ENCODE measurements around the gene PIK3AP1.
"Not testable (repeated sequence)": the region's sequence is repeated elsewhere in the genome, so short reads cannot be mapped to it uniquely, and the experiment has no call there.

The PIK3AP1 gene

DNA sequence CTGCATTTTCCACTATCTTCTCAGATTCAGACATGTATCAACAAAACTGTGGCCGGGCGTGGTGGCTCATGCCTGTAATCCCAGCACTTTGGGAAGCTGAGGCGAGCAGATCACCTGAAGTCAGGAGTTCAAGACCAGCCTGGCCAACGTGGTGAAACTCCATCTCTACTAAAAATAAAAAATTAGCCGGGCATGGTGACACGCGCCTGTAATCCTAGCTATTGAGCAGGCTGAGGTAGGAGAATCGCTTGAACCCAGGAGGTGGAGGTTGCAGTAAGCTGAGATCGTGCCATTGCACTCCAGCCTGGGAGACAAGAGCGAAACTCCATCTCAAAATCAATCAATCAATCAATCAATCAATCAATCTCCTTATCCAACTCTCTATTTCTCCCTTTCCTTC, 174.8 kb downstream of the PIK3AP1 start:
- DNase-seq (ENCODE audit: low spot score); FAIRE-seq: not testable (repeated sequence)
